Omental fat pad (tissue), 4 donors: Measurements from ENCODE around the gene RNF103. TPM values are rescaled to one million over a fixed set of nuclear protein-coding genes. Genes with fewer than 3 reads are reported as not detected.

Experiments
- ATAC-seq: fragments of 150-250 bp; one replicate; pipeline ENCODE4 v1.9.1; 2016; ENCODE audit warnings: mild to moderate bottlenecking, moderate library complexity; ENCODE audit not compliant: low FRiP score
- DNase-seq: peaks from one replicate; pipeline ENCODE4 v3.0.0-alpha.2; 2019; ENCODE audit warnings: low spot score
- CTCF ChIP-seq, 3 donors: fragments of 450-650 bp; IDR thresholded peaks; one replicate each; pipeline ENCODE4 v1.5.1; 2016 to 2017; ENCODE audit warnings: antibody characterized with exemption in 3 of 3, mild to moderate bottlenecking in 3 of 3, moderate library complexity in 2 of 3
- total RNA-seq, 4 donors: library from RNA; depleted of rRNA; stranded (reverse); fragments of >200 nt; gene quantifications; one replicate each; pipeline ENCODE4 v1.1.0, GENCODE V29; 2016

The RNF103 gene
- total RNA-seq, 4 donors from 2014 or later: 22.7 to 41.0 (median 28.2) TPM

- TF ChIP-seq CTCF (IDR thresholded peaks at IDR 0.05): no peak
- DNase-seq: no peak
- ATAC-seq: no peak
Observed at GRCh38 chr2:86650188-86650587, 26.5 kb upstream of the RNF103 start.

- ATAC-seq: no peak
- DNase-seq: no peak
Observed at GRCh38 chr2:86649119-86649947, 25.7 kb upstream of the RNF103 start.

GRCh38 chr2:86648681-86649080, 25.0 kb upstream of the RNF103 start:
- TF ChIP-seq CTCF (IDR thresholded peaks at IDR 0.05): no peak
- no peak for ATAC-seq
- DNase-seq: no peak

More at GRCh38 chr2:86649119-86649947, 25.7 kb upstream of the RNF103 start:
- no peak for TF ChIP-seq CTCF (IDR thresholded peaks at IDR 0.05)

- DNase-seq (no peak), ATAC-seq (no peak)
- no peak for TF ChIP-seq CTCF (IDR thresholded peaks at IDR 0.05)
Observed at GRCh38 chr2:86646865-86647264, 23.2 kb upstream of the RNF103 start.

- ATAC-seq (no peak), DNase-seq (no peak)
- TF ChIP-seq CTCF (IDR thresholded peaks at IDR 0.05): no peak
Observed at GRCh38 chr2:86646329-86646728, 22.7 kb upstream of the RNF103 start.

GRCh38 chr2:86645752-86646151, 22.1 kb upstream of the RNF103 start:
- no peak for TF ChIP-seq CTCF (IDR thresholded peaks at IDR 0.05)
- DNase-seq (no peak), ATAC-seq (no peak)

GRCh38 chr2:86638712-86639111, 15.0 kb upstream of the RNF103 start:
- no peak for DNase-seq
- no peak for TF ChIP-seq CTCF (IDR thresholded peaks at IDR 0.05)
- no peak for ATAC-seq
